Endothelial cell of umbilical vein (primary cell): ENCODE results near the gene PSMD9. TPM values are rescaled to one million over a fixed set of nuclear protein-coding genes. Genes with fewer than 3 reads are reported as not detected.

Experiments
- BruUV-seq: library from RNA; stranded (reverse); fragments of 400-500 nt; replicated peaks from 2 replicates; lab custom pipeline; 2021; lab: Mats Ljungman, UMichigan
- CTCF ChIA-PET: fragments of 300-600, 350-600 bp; sonication (Branson Sonifier 250); formaldehyde crosslinking; loops from one replicate; lab custom pipeline; 2021; ENCODE audit warnings: antibody characterized with exemption, inconsistent platforms; lab: Charles Lee
- POLR2A ChIA-PET: fragments of 300-600, 350-600 bp; sonication (Branson Sonifier 250); formaldehyde crosslinking; loops from one replicate; lab custom pipeline; 2021; ENCODE audit warnings: antibody characterized with exemption, inconsistent platforms; lab: Charles Lee
- DNase-seq: peaks from one replicate; pipeline ENCODE4 v3.0.0-alpha.2; 2011; ENCODE audit warnings: low read depth, low spot score
- FAIRE-seq: peaks from 2 replicates; lab custom pipeline; 2011; peaks lifted over from hg19 to GRCh38; lab: Jason Lieb, UNC
- H2AFZ ChIP-seq: 2 replicates; pipeline ENCODE4 v1.6.0; 2012; ENCODE audit warnings: low read depth, low read length, control low read depth, inconsistent platforms
- H3K27ac ChIP-seq: 2 replicates; pipeline ENCODE4 v1.5.1; 2011; ENCODE audit warnings: low read depth, mild to moderate bottlenecking, control low read depth, low read length, moderate library complexity; ENCODE audit not compliant: insufficient read depth
- H3K27me3 ChIP-seq, 2 experiments: 2 replicates each; pipeline versions ENCODE4 v1.6.0 to v1.6.1; 2011; ENCODE audit warnings: low read length in 2 of 2, mixed read lengths in 1 of 2; ENCODE audit not compliant: control insufficient read depth in 2 of 2, insufficient read depth in 2 of 2
- H3K36me3 ChIP-seq, 2 experiments: 2 replicates in 1 of 2; 3 replicates in 1 of 2; pipeline ENCODE4 v1.5.1; 2011; ENCODE audit warnings: low read length in 2 of 2, mild to moderate bottlenecking in 1 of 2, moderate library complexity in 1 of 2; ENCODE audit not compliant: control insufficient read depth in 2 of 2, insufficient read depth in 2 of 2; ENCODE audit errors: extremely low read depth in 1 of 2
- H3K4me1 ChIP-seq: 3 replicates; pipeline ENCODE4 v1.5.1; 2011; ENCODE audit warnings: mild to moderate bottlenecking, low read length; ENCODE audit not compliant: control insufficient read depth, insufficient read depth; ENCODE audit errors: extremely low read depth
- H3K4me2 ChIP-seq: 2 replicates; pipeline ENCODE4 v1.6.1; 2011; ENCODE audit warnings: low read length, control low read depth, mixed read lengths; ENCODE audit not compliant: insufficient read depth
- H3K4me3 ChIP-seq, 3 experiments: fragments of 200-600 bp in 1 of 3; sonication (generic), shearing (Covaris generic) in 1 of 3; replicated peaks in 1 of 3; 2 replicates each; pipeline ENCODE4 v1.5.1; 2011 to 2016; ENCODE audit warnings: control low read depth in 3 of 3, low read length in 3 of 3, mild to moderate bottlenecking in 2 of 3, inconsistent platforms in 1 of 3, low read depth in 1 of 3, moderate library complexity in 1 of 3; ENCODE audit not compliant: insufficient read depth in 1 of 3
- H3K79me2 ChIP-seq: 2 replicates; pipeline ENCODE4 v1.6.0; 2012; ENCODE audit warnings: low read length, inconsistent platforms; ENCODE audit not compliant: control insufficient read depth, insufficient read depth
- H3K9ac ChIP-seq: replicated peaks from 2 replicates; pipeline ENCODE3; 2011; ENCODE audit warnings: low read length, control low read depth; ENCODE audit not compliant: insufficient read depth; ENCODE audit errors: extremely low read depth
- H3K9me1 ChIP-seq: replicated peaks from 3 replicates; pipeline ENCODE4 v1.6.0; 2011; ENCODE audit warnings: mild to moderate bottlenecking, low read length; ENCODE audit not compliant: control insufficient read depth, insufficient read depth; ENCODE audit errors: extremely low read depth
- H3K9me3 ChIP-seq: replicated peaks from 2 replicates; pipeline ENCODE4 v1.5.1; 2012; ENCODE audit warnings: low read length, inconsistent platforms; ENCODE audit not compliant: control insufficient read depth, insufficient read depth
- H4K20me1 ChIP-seq: replicated peaks from 2 replicates; pipeline ENCODE3; 2011; ENCODE audit warnings: mild to moderate bottlenecking, low read length; ENCODE audit not compliant: control insufficient read depth, insufficient read depth; ENCODE audit errors: extremely low read depth
- EZH2 ChIP-seq: IDR thresholded peaks from 2 replicates; pipeline ENCODE4 v1.6.1; 2012; ENCODE audit warnings: borderline replicate concordance, low read depth, mild to moderate bottlenecking, moderate library complexity, low read length, inconsistent platforms; ENCODE audit not compliant: severe bottlenecking
- FOS ChIP-seq: IDR thresholded peaks from 2 replicates; pipeline ENCODE4 v1.6.1; 2011; ENCODE audit warnings: mild to moderate bottlenecking, low read length, moderate library complexity, borderline replicate concordance; ENCODE audit not compliant: insufficient read depth
- GATA2 ChIP-seq: IDR thresholded peaks from 2 replicates; pipeline ENCODE4 v1.7.0; 2011; ENCODE audit warnings: low read depth, mild to moderate bottlenecking, moderate library complexity, mixed read lengths, low read length; ENCODE audit not compliant: insufficient read length, insufficient read depth
- JUN ChIP-seq: IDR thresholded peaks from 2 replicates; pipeline ENCODE4 v1.6.1; 2011; ENCODE audit warnings: borderline replicate concordance, low read depth; ENCODE audit not compliant: insufficient read length, insufficient read depth
- MYC ChIP-seq: IDR thresholded peaks from one replicate; pipeline ENCODE4 v1.6.1; 2011; ENCODE audit warnings: mild to moderate bottlenecking, low read depth, low read length
- POLR2A ChIP-seq: IDR thresholded peaks from 2 replicates; pipeline ENCODE4 v1.6.1; 2012; ENCODE audit warnings: low read depth, mild to moderate bottlenecking, control low read depth, low read length
- POLR2AphosphoS5 ChIP-seq: IDR thresholded peaks from 2 replicates; pipeline ENCODE4 v1.6.1; 2012; ENCODE audit warnings: low read depth, mild to moderate bottlenecking, control low read depth, low read length, moderate library complexity; ENCODE audit not compliant: insufficient read depth
- dilution Hi-C: fragments of 300-500 bp; cut with MboI; formaldehyde crosslinking; loops from one replicate; pipeline ENCODE4 v1.15.0; 2019; ENCODE audit warnings: low sequenced_read_pairs; ENCODE audit not compliant: extremely low pct_ligation_motif_present
- intact Hi-C: fragments of 100-400 bp; cut with micrococcal nuclease; formaldehyde crosslinking; loops from one replicate; pipeline ENCODE4 v1.10.0; 2022
- polyA plus RNA-seq, 4 experiments: library from polyadenylated mRNA; depleted of rRNA in 3 of 4; stranded (reverse) in 3 of 4; unstranded in 1 of 4; fragments of >200 nt; gene quantifications; 2 replicates each; pipeline versions ENCODE4 v1.2.1 to v1.2.3, GENCODE V29; 2011 to 2012; ENCODE audit warnings: missing spikeins in 1 of 4
- total RNA-seq: library from RNA; stranded (reverse); gene quantifications from 2 replicates; pipeline ENCODE4 v1.2.3, GENCODE V29; 2021
- TF ChIP-seq, protein P1 (sequence below): IDR thresholded peaks from 2 replicates; pipeline ENCODE4 v1.6.1; 2011; ENCODE audit not compliant: insufficient read depth, insufficient read length
- TF ChIP-seq, protein P2 (sequence below), 2 donors: IDR thresholded peaks; 1 replicate in 1 of 2; 2 replicates in 1 of 2; pipeline ENCODE4 v1.5.1; 2011; ENCODE audit warnings: low read length in 2 of 2, mild to moderate bottlenecking in 2 of 2, moderate library complexity in 2 of 2, control low read depth in 1 of 2, inconsistent platforms in 1 of 2, low read depth in 1 of 2; ENCODE audit not compliant: insufficient read depth in 1 of 2; ENCODE audit errors: extremely low read depth in 1 of 2

Gene PSMD9
- total and polyA plus RNA-seq, 2 donors (not counting 3 experiments of a cell fraction or from before 2014, with no cell fraction given): 69.2 to 118 TPM

DNA sequence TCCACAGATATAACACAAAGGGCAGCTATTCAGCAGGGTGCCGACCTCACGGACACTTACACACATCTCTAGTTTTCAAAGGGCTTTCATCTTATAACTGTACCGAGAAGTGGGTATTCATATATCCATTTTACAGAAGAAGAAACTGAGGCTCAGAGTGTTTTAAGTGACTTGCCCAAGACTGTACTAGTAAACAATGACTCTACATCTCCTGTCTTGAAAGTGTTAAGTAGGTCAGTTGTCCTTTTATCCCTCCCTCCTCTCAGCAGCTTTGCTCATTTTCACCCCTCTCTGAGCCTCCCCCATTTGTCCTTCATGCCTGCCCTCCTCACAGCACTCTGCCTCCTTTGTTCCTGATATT is 43.6 kb downstream of the PSMD9 start:
- no peak overlapping the region for H2AFZ ChIP-seq
- H3K9ac ChIP-seq: no peak overlapping the region
- no peaks in the 10 kb centered on the region for H3K79me2 ChIP-seq
- H3K4me3 ChIP-seq: no peak overlapping the region
- H3K27me3 ChIP-seq: no peaks in the 10 kb centered on the region
- BruUV-seq: no TSS peak
- DNase-seq: no peak
- no peak overlapping the region for H3K4me2 ChIP-seq
- ChIA-PET CTCF (interaction anchor here (0.9 to 1.2 kb wide), 2 partner anchors 14 to 89 kb away, joined by 3 to 4 read pairs; partner anchors contain the start of genes BCL7A and CFAP251), POLR2A (no interaction called here)
- no peaks in the 10 kb centered on the region for H4K20me1 ChIP-seq
- TF ChIP-seq POLR2A: no peak
- TF ChIP-seq FOS: no peak
- TF ChIP-seq MYC: no peak
- TF ChIP-seq JUN: no peak
- no peak for TF ChIP-seq POLR2AphosphoS5
- TF ChIP-seq, protein P1, sequence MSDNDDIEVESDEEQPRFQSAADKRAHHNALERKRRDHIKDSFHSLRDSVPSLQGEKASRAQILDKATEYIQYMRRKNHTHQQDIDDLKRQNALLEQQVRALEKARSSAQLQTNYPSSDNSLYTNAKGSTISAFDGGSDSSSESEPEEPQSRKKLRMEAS: no peak
- no peak for TF ChIP-seq EZH2
- TF ChIP-seq GATA2: no peak
- TF ChIP-seq, protein P2, sequence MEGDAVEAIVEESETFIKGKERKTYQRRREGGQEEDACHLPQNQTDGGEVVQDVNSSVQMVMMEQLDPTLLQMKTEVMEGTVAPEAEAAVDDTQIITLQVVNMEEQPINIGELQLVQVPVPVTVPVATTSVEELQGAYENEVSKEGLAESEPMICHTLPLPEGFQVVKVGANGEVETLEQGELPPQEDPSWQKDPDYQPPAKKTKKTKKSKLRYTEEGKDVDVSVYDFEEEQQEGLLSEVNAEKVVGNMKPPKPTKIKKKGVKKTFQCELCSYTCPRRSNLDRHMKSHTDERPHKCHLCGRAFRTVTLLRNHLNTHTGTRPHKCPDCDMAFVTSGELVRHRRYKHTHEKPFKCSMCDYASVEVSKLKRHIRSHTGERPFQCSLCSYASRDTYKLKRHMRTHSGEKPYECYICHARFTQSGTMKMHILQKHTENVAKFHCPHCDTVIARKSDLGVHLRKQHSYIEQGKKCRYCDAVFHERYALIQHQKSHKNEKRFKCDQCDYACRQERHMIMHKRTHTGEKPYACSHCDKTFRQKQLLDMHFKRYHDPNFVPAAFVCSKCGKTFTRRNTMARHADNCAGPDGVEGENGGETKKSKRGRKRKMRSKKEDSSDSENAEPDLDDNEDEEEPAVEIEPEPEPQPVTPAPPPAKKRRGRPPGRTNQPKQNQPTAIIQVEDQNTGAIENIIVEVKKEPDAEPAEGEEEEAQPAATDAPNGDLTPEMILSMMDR (IDR thresholded peaks at IDR 0.05; ENCODE audit: extremely low read depth in 1 of 2, insufficient read depth in 1 of 2, low read depth in 1 of 2, low read length in 2 of 2): no peak
- peaks cover 3% of the 10 kb centered on the region for H3K4me1 ChIP-seq
- no peak for FAIRE-seq
- no peaks in the 10 kb centered on the region for H3K36me3 ChIP-seq
- intact Hi-C loops (no loop called here), dilution Hi-C loops (no loop called here)
- H3K9me1 ChIP-seq: no peaks in the 10 kb centered on the region
- H3K9me3 ChIP-seq: no peaks in the 10 kb centered on the region
- no peak overlapping the region for H3K27ac ChIP-seq
